ENCODE results near the gene TCOF1. TPM values are rescaled to one million over a fixed set of nuclear protein-coding genes. Genes with fewer than 3 reads are reported as not detected.

The TCOF1 gene
- total and polyA plus RNA-seq, 2 of the 8 experiments (the other 6 are each of a cell fraction or from before 2014, with no cell fraction given) = 35.9 to 170 TPM

GRCh38 chr5:150349681-150350275 lies 7.7 kb upstream of the TCOF1 start:
- H2BK12ac ChIP-seq (ENCODE audit: low read depth, low read length) = no peak overlapping the region
- no peak overlapping the region for H3K9ac ChIP-seq (replicated peaks in 1 of 4; ENCODE audit: extremely low read depth in 1 of 4, low read depth in 3 of 4, low read length in 3 of 4)
- H2BK120ac ChIP-seq (replicated peaks; ENCODE audit: low read depth, low read length) = no peak overlapping the region
- 81% methylated on average over 5 of the region's 6 CpGs; no CpG with 5 or more reads in 1 of the 2 experiments for WGBS, 2 experiments (ENCODE audit: extremely low coverage in 1 of 2, insufficient coverage in 1 of 2, insufficient read length in 1 of 2, insufficient replicate concordance in 2 of 2, low coverage in 1 of 2, low lambda C conversion rate in 2 of 2, missing lambda C conversion rate in 1 of 2)
- no peak overlapping the region; the same call in 1 of the 2 replicates for H2AK5ac ChIP-seq (ENCODE audit: low read depth, low read length)
- no peak overlapping the region for H2BK5ac ChIP-seq (ENCODE audit: low read depth, low read length)
- H3K4me3 ChIP-seq (ENCODE audit: extremely low read depth in 1 of 4, insufficient read depth in 2 of 4, low read depth in 3 of 4, low read length in 4 of 4) = no peak overlapping the region
- no peak overlapping the region for H3K23ac ChIP-seq (ENCODE audit: insufficient read length)
- no peak overlapping the region for H4K91ac ChIP-seq (replicated peaks; ENCODE audit: insufficient read length, low read length)
- H4K5ac ChIP-seq (ENCODE audit: insufficient read length, low read depth, low read length) = no peak overlapping the region
- H3K14ac ChIP-seq (ENCODE audit: insufficient read length) = no peak overlapping the region
- ChIA-PET CTCF (ENCODE audit: partially characterized antibody) (interaction anchor here (0.6 to 9.1 kb wide), 29 partner anchors 14 to 251 kb away, joined by 3 to 126 read pairs (median 4); partner anchors contain the start of genes ARSI and CDX1), POLR2A (ENCODE audit: partially characterized antibody) (interaction anchor here (0.6 to 1.4 kb wide), 4 partner anchors 47 to 82 kb away, joined by 3 to 4 read pairs (median 3); partner anchors contain the start of gene ARSI)
- TF ChIP-seq SIN3A (conservative IDR thresholded peaks at IDR 0.05 in 1 of 2, IDR thresholded peaks at IDR 0.05 in 1 of 2; ENCODE audit: low read depth in 1 of 2, low read length in 2 of 2) (no peak), FOSL1 (IDR thresholded peaks at IDR 0.05; ENCODE audit: insufficient read depth, low read depth, low read length) (no peak), KDM1A (IDR thresholded peaks at IDR 0.05; ENCODE audit: borderline replicate concordance, low read length) (0 out of 2 replicates have a peak, but pooled peaks have one; percentile 1), JUND (IDR thresholded peaks at IDR 0.05; ENCODE audit: low read length) (no peak), USF2 (IDR thresholded peaks at IDR 0.05; ENCODE audit: low read length) (no peak), EZH2 (IDR thresholded peaks at IDR 0.05; ENCODE audit: low read depth, low read length, severe bottlenecking) (no peak), RFX5 (IDR thresholded peaks at IDR 0.05; ENCODE audit: borderline replicate concordance, low read depth, low read length) (no peak)
- DNase-seq (ENCODE audit: low read depth in 1 of 2, low spot score in 2 of 2) (no peak), FAIRE-seq (no peak)
- H2AFZ ChIP-seq (ENCODE audit: low read length) = no peak overlapping the region
- no peak overlapping the region for H3K27ac ChIP-seq (ENCODE audit: low read depth, low read length)
- H3K9me3 ChIP-seq (ENCODE audit: insufficient read depth in 2 of 2, low read depth in 1 of 2, low read length in 1 of 2) = no peaks in the 10 kb centered on the region
- H3K36me3 ChIP-seq (ENCODE audit: control insufficient read depth in 2 of 4, insufficient read depth in 4 of 4, low read length in 3 of 4) = no peaks in the 10 kb centered on the region
- peaks cover 0 to 6% (median 0%) of the 10 kb centered on the region in 4 experiments; a peak in 4 of 7 replicates for H3K4me1 ChIP-seq (replicated peaks in 1 of 4; ENCODE audit: control insufficient read depth in 3 of 4, insufficient read depth in 4 of 4, low read length in 3 of 4)
- no peaks in the 10 kb centered on the region for H3K27me3 ChIP-seq (replicated peaks in 1 of 4; ENCODE audit: control insufficient read depth in 3 of 4, extremely low read depth in 1 of 4, insufficient read depth in 3 of 4, low read length in 3 of 4)
- no peaks in the 10 kb centered on the region for H3K79me2 ChIP-seq (ENCODE audit: control insufficient read depth in 1 of 2, insufficient read depth in 2 of 2, low read length in 2 of 2)
- 0 out of 2 replicates have a peak, but pooled peaks cover 2% of the 10 kb centered on the region for H3K23me2 ChIP-seq (ENCODE audit: low read depth, low read length)
- H4K20me1 ChIP-seq (replicated peaks in 1 of 2; ENCODE audit: control insufficient read depth in 1 of 2, insufficient read depth in 2 of 2, low read length in 2 of 2) = no peaks in the 10 kb centered on the region
- no peaks in the 10 kb centered on the region for H3K79me1 ChIP-seq (ENCODE audit: low read depth, low read length)
- H2BK15ac ChIP-seq (ENCODE audit: low read length) = no peak overlapping the region
- H3K18ac ChIP-seq (ENCODE audit: extremely low read depth, low read length) = no peak overlapping the region
- H2BK20ac ChIP-seq (ENCODE audit: low read length) = no peak overlapping the region
- no peak overlapping the region for H3K56ac ChIP-seq (replicated peaks; ENCODE audit: insufficient read length, low read depth, low read length)
- no peak overlapping the region for H3K4ac ChIP-seq (replicated peaks; ENCODE audit: insufficient read length, low read depth, low read length)
- H3K4me2 ChIP-seq (ENCODE audit: insufficient read depth in 1 of 2, low read depth in 2 of 2, low read length in 2 of 2) = no peak overlapping the region
- no peak overlapping the region for H4K8ac ChIP-seq (ENCODE audit: extremely low read depth, insufficient read depth, low read length)
